Nephron progenitor cell (in vitro differentiated cells): ENCODE results near the gene SNRPF.

Experiments
- DNase-seq: peaks from one replicate; pipeline ENCODE4 v3.0.0; 2021
- H3K27ac Mint-ChIP-seq: 2 replicates; pipeline ENCODE4 v1.8.0; 2021; ENCODE audit warnings: mild to moderate bottlenecking, moderate library complexity, mixed read lengths
- H3K27me3 Mint-ChIP-seq: 2 replicates; pipeline ENCODE4 v1.8.0; 2021; ENCODE audit warnings: mild to moderate bottlenecking, low read depth, mixed read lengths; ENCODE audit not compliant: poor library complexity
- H3K36me3 Mint-ChIP-seq: 2 replicates; pipeline ENCODE4 v1.8.0; 2021; ENCODE audit warnings: low read depth, mixed read lengths
- H3K4me1 Mint-ChIP-seq: 2 replicates; pipeline ENCODE4 v1.8.0; 2021; ENCODE audit warnings: mixed read lengths
- H3K4me3 Mint-ChIP-seq: 2 replicates; pipeline ENCODE4 v1.8.0; 2021; ENCODE audit warnings: mild to moderate bottlenecking, moderate library complexity, mixed read lengths
- H3K9me3 Mint-ChIP-seq: 2 replicates; pipeline ENCODE4 v1.8.0; 2021; ENCODE audit warnings: mild to moderate bottlenecking, moderate library complexity, mixed read lengths
- TF ChIP-seq, protein P1 (sequence below): fragments of 200-600 bp; sonication (generic); IDR thresholded peaks from 2 replicates; pipeline ENCODE4 v1.5.0; 2021; ENCODE audit warnings: antibody characterized with exemption

The SNRPF gene

DNA sequence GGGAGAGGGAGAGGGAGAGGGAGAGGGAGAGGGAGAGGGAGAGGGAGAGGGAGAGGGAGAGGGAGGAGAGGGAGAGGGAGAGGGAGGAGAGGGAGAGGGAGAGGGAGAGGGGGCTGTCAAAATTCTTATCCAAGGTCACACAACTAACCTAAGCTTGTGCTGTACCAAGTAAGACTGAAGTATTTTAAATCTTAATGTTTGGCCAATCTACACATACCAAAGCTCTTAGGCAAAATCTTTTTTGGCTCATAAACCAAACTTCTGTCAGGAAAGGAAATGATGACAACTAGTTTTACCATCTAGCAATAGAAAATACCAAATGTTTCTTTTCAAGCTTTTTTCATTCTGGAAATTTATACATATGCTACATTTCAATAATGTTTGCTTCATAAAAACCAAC lies 49.8 kb downstream of the SNRPF start:
- Mint-ChIP-seq H3K4me3 (no peak overlapping the region), H3K27ac (no peak overlapping the region), H3K9me3 (peaks cover 39% of the 10 kb centered on the region), H3K36me3 (no peaks in the 10 kb centered on the region), H3K4me1 (no peaks in the 10 kb centered on the region), H3K27me3 (peaks cover 8% of the 10 kb centered on the region)
- TF ChIP-seq, protein P1, sequence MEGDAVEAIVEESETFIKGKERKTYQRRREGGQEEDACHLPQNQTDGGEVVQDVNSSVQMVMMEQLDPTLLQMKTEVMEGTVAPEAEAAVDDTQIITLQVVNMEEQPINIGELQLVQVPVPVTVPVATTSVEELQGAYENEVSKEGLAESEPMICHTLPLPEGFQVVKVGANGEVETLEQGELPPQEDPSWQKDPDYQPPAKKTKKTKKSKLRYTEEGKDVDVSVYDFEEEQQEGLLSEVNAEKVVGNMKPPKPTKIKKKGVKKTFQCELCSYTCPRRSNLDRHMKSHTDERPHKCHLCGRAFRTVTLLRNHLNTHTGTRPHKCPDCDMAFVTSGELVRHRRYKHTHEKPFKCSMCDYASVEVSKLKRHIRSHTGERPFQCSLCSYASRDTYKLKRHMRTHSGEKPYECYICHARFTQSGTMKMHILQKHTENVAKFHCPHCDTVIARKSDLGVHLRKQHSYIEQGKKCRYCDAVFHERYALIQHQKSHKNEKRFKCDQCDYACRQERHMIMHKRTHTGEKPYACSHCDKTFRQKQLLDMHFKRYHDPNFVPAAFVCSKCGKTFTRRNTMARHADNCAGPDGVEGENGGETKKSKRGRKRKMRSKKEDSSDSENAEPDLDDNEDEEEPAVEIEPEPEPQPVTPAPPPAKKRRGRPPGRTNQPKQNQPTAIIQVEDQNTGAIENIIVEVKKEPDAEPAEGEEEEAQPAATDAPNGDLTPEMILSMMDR, result no peak
- no peak for DNase-seq

DNA sequence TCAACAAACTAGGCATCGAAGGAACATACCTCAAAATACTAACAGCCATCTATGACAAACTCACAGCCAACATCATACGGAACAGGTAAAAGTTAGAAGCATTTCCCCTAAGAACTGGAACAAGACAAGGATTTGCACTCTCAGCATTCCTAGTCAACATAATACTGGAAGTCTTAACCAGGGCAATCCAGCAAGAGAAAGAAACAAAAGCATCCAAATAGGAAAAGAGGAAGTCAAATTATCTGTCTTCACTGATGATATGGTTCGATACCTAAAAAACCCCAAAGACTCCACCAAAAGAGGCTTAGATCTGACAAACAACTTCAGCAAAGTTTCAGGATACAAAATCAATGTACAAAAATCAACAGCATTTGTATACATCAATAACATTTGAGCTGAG lies 51.1 kb downstream of the SNRPF start:
- Mint-ChIP-seq H3K27me3 (peaks cover 12% of the 10 kb centered on the region), H3K9me3 (peaks cover 31% of the 10 kb centered on the region), H3K27ac (no peak overlapping the region), H3K36me3 (no peaks in the 10 kb centered on the region), H3K4me3 (no peak overlapping the region), H3K4me1 (no peaks in the 10 kb centered on the region)
- DNase-seq, result no peak
- TF ChIP-seq, protein P1, result no peak
